HEK293 (cell line): Measurements from ENCODE around the gene NREP.

Source experiments
- AEBP2 ChIP-seq: fragments of 450-650 bp; formaldehyde crosslinking; IDR thresholded peaks from 2 replicates; pipeline ENCODE4 v1.5.1; 2016; ENCODE audit warnings: missing biosample characterization, missing genetic modification characterization, borderline replicate concordance
- BCL11B ChIP-seq: fragments of 450-650 bp; formaldehyde crosslinking; IDR thresholded peaks from 2 replicates; pipeline ENCODE4 v1.5.1; 2016; ENCODE audit warnings: low read depth, missing biosample characterization, missing genetic modification characterization
- EGR2 ChIP-seq: fragments of 450-650 bp; formaldehyde crosslinking; IDR thresholded peaks from 2 replicates; pipeline ENCODE4 v1.5.1; 2016; ENCODE audit warnings: low read depth, missing biosample characterization, missing genetic modification characterization
- MEIS1 ChIP-seq: sonication (generic); formaldehyde crosslinking; IDR thresholded peaks from 2 replicates; pipeline ENCODE4 v1.8.1; 2022; ENCODE audit warnings: missing genetic modification reagents, mild to moderate bottlenecking, borderline replicate concordance
- MZF1 ChIP-seq: fragments of 450-650 bp; formaldehyde crosslinking; IDR thresholded peaks from 2 replicates; pipeline ENCODE4 v1.5.1; 2017; ENCODE audit warnings: missing biosample characterization, missing genetic modification characterization, borderline replicate concordance
- SP7 ChIP-seq: fragments of 450-650 bp; formaldehyde crosslinking; IDR thresholded peaks from 2 replicates; pipeline ENCODE4 v1.5.1; 2016; ENCODE audit warnings: missing biosample characterization, missing genetic modification characterization
- TSHZ1 ChIP-seq: fragments of 450-650 bp; formaldehyde crosslinking; IDR thresholded peaks from 2 replicates; pipeline ENCODE4 v1.5.1; 2016; ENCODE audit warnings: missing biosample characterization, missing genetic modification characterization, borderline replicate concordance
- WT1 ChIP-seq: fragments of 450-650 bp; formaldehyde crosslinking; IDR thresholded peaks from 2 replicates; pipeline ENCODE4 v1.5.1; 2016; ENCODE audit warnings: missing biosample characterization, missing genetic modification characterization
- ZBTB48 ChIP-seq: fragments of 450-650 bp; formaldehyde crosslinking; IDR thresholded peaks from 2 replicates; pipeline ENCODE4 v1.5.1; 2016; ENCODE audit warnings: missing biosample characterization, missing genetic modification characterization
- ZBTB7A ChIP-seq: fragments of 450-650 bp; formaldehyde crosslinking; IDR thresholded peaks from 2 replicates; pipeline ENCODE4 v1.5.1; 2016; ENCODE audit warnings: low read depth, missing biosample characterization, missing genetic modification characterization
- ZFHX2 ChIP-seq: fragments of 450-650 bp; formaldehyde crosslinking; conservative IDR thresholded peaks from 2 replicates; pipeline ENCODE4 v1.5.1; 2016; ENCODE audit warnings: missing biosample characterization, missing genetic modification characterization
- ZFP41 ChIP-seq: fragments of 450-650 bp; formaldehyde crosslinking; IDR thresholded peaks from 2 replicates; pipeline ENCODE4 v1.5.1; 2016; ENCODE audit warnings: missing biosample characterization, missing genetic modification characterization, borderline replicate concordance
- ZNF114 ChIP-seq: fragments of 450-650 bp; formaldehyde crosslinking; IDR thresholded peaks from 2 replicates; pipeline ENCODE4 v1.5.0; 2017; ENCODE audit warnings: missing biosample characterization, missing genetic modification characterization
- ZNF155 ChIP-seq: fragments of 450-650 bp; formaldehyde crosslinking; IDR thresholded peaks from 2 replicates; pipeline ENCODE4 v1.5.1; 2016; ENCODE audit warnings: missing biosample characterization, missing genetic modification characterization
- ZNF174 ChIP-seq: fragments of 450-650 bp; formaldehyde crosslinking; IDR thresholded peaks from 2 replicates; pipeline ENCODE4 v1.5.0; 2017; ENCODE audit warnings: missing biosample characterization, mild to moderate bottlenecking, missing genetic modification characterization
- ZNF2 ChIP-seq: fragments of 450-650 bp; formaldehyde crosslinking; IDR thresholded peaks from 2 replicates; pipeline ENCODE4 v1.5.1; 2016; ENCODE audit warnings: missing biosample characterization, missing genetic modification characterization
- ZNF202 ChIP-seq: fragments of 450-650 bp; formaldehyde crosslinking; IDR thresholded peaks from 2 replicates; pipeline ENCODE4 v1.5.1; 2016; ENCODE audit warnings: missing biosample characterization, missing genetic modification characterization, borderline replicate concordance
- ZNF221 ChIP-seq: fragments of 450-650 bp; formaldehyde crosslinking; IDR thresholded peaks from 2 replicates; pipeline ENCODE4 v1.5.1; 2017; ENCODE audit warnings: missing biosample characterization, missing genetic modification characterization, borderline replicate concordance
- ZNF311 ChIP-seq: fragments of 450-650 bp; formaldehyde crosslinking; IDR thresholded peaks from 2 replicates; pipeline ENCODE4 v1.5.1; 2017; ENCODE audit warnings: missing biosample characterization, missing genetic modification characterization, borderline replicate concordance
- ZNF324 ChIP-seq: fragments of 450-650 bp; formaldehyde crosslinking; IDR thresholded peaks from 2 replicates; pipeline ENCODE4 v1.5.1; 2016; ENCODE audit warnings: missing biosample characterization, missing genetic modification characterization
- ZNF335 ChIP-seq: fragments of 450-650 bp; formaldehyde crosslinking; conservative IDR thresholded peaks from 2 replicates; pipeline ENCODE4 v1.5.1; 2016; ENCODE audit warnings: missing biosample characterization, missing genetic modification characterization
- ZNF354C ChIP-seq: fragments of 450-650 bp; formaldehyde crosslinking; IDR thresholded peaks from 2 replicates; pipeline ENCODE4 v1.5.1; 2016; ENCODE audit warnings: missing biosample characterization, missing genetic modification characterization, low read depth, borderline replicate concordance
- ZNF398 ChIP-seq: fragments of 450-650 bp; formaldehyde crosslinking; IDR thresholded peaks from 2 replicates; pipeline ENCODE4 v1.5.1; 2017; ENCODE audit warnings: missing biosample characterization, missing genetic modification characterization
- ZNF544 ChIP-seq: fragments of 450-650 bp; formaldehyde crosslinking; IDR thresholded peaks from 2 replicates; pipeline ENCODE4 v1.5.0; 2017; ENCODE audit warnings: missing biosample characterization, missing genetic modification characterization
- ZNF561 ChIP-seq: fragments of 450-650 bp; IDR thresholded peaks from 2 replicates; pipeline ENCODE4 v1.5.1; 2018; ENCODE audit warnings: missing biosample characterization, missing genetic modification characterization, borderline replicate concordance
- ZNF600 ChIP-seq: fragments of 450-650 bp; formaldehyde crosslinking; IDR thresholded peaks from 2 replicates; pipeline ENCODE4 v1.5.1; 2016; ENCODE audit warnings: missing biosample characterization, missing genetic modification characterization
- ZNF621 ChIP-seq: fragments of 450-650 bp; formaldehyde crosslinking; IDR thresholded peaks from 2 replicates; pipeline ENCODE4 v1.5.1; 2017; ENCODE audit warnings: missing biosample characterization, missing genetic modification characterization
- ZNF692 ChIP-seq: fragments of 450-650 bp; formaldehyde crosslinking; IDR thresholded peaks from 2 replicates; pipeline ENCODE4 v1.5.1; 2016; ENCODE audit warnings: missing biosample characterization, missing genetic modification characterization
- ZNF792 ChIP-seq: fragments of 450-650 bp; formaldehyde crosslinking; IDR thresholded peaks from 2 replicates; pipeline ENCODE4 v1.5.1; 2016; ENCODE audit warnings: missing biosample characterization, missing genetic modification characterization
- ZSCAN30 ChIP-seq: fragments of 450-650 bp; IDR thresholded peaks from 2 replicates; pipeline ENCODE4 v1.5.1; 2018; ENCODE audit warnings: missing biosample characterization, mild to moderate bottlenecking, missing genetic modification characterization, moderate library complexity
- TF ChIP-seq, protein P1 (sequence below): fragments of 450-650 bp; formaldehyde crosslinking; IDR thresholded peaks from 2 replicates; pipeline ENCODE4 v1.5.1; 2016; ENCODE audit warnings: missing biosample characterization, missing genetic modification characterization, low read depth

Gene NREP

DNA sequence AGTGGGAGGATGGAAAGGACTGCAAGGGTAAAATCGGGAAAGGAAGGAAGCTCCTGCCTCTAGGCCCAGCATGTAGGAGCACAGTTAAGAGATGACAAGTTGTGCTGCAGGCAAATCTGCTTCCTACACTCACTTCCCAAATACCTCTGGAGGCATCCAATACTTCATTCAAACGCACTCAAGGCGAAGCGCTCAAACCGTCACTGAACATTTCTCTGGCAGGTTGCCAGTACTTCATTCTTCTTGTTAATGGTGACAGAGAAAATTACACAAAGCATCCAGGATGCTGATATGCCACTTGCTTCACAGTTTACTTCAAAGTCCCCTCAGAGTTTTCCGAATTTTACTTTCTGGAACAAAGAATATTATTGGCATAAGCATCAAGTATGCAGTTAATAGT, 59.8 kb downstream of the NREP start (continued):
- TF ChIP-seq ZNF155 (tag by site-specific recombination) = no peak
- no peak for TF ChIP-seq ZNF561
- no peak for TF ChIP-seq ZNF2 (tag by site-specific recombination)
- TF ChIP-seq ZNF202 = no peak
- no peak for TF ChIP-seq ZSCAN30 (tag by site-specific recombination)
- no peak for TF ChIP-seq TSHZ1
- TF ChIP-seq WT1 (tag by site-specific recombination) = no peak
- TF ChIP-seq ZFP41 (tag by site-specific recombination) = no peak
- no peak for TF ChIP-seq ZNF221 (tag by site-specific recombination)
- no peak for TF ChIP-seq BCL11B (tag by site-specific recombination)
- TF ChIP-seq ZNF398 (tag by site-specific recombination) = no peak
- no peak for TF ChIP-seq ZFHX2 (tag by site-specific recombination)
- no peak for TF ChIP-seq ZNF621 (tag by site-specific recombination)
- TF ChIP-seq ZNF335 = no peak
- peak; percentile 55; the same call in 1 of the 2 replicates for TF ChIP-seq ZNF544 (tag by site-specific recombination)
- TF ChIP-seq EGR2 (tag by site-specific recombination) = no peak
- TF ChIP-seq ZNF354C = no peak
- no peak for TF ChIP-seq MEIS1 (CRISPR knock-in tag)
- TF ChIP-seq ZBTB7A (tag by site-specific recombination) = no peak
- TF ChIP-seq AEBP2 (tag by site-specific recombination) = no peak
- TF ChIP-seq MZF1 (tag by site-specific recombination) = no peak
- TF ChIP-seq SP7 (tag by site-specific recombination) = no peak
- TF ChIP-seq, protein P1, sequence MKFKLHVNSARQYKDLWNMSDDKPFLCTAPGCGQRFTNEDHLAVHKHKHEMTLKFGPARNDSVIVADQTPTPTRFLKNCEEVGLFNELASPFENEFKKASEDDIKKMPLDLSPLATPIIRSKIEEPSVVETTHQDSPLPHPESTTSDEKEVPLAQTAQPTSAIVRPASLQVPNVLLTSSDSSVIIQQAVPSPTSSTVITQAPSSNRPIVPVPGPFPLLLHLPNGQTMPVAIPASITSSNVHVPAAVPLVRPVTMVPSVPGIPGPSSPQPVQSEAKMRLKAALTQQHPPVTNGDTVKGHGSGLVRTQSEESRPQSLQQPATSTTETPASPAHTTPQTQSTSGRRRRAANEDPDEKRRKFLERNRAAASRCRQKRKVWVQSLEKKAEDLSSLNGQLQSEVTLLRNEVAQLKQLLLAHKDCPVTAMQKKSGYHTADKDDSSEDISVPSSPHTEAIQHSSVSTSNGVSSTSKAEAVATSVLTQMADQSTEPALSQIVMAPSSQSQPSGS = no peak
- no peak for TF ChIP-seq ZNF792 (tag by site-specific recombination)
- no peak for TF ChIP-seq ZBTB48 (tag by site-specific recombination)
- TF ChIP-seq ZNF174 (tag by site-specific recombination) = no peak
- no peak for TF ChIP-seq ZNF324
- no peak for TF ChIP-seq ZNF311 (tag by site-specific recombination)
- no peak for TF ChIP-seq ZNF600 (tag by site-specific recombination)
- TF ChIP-seq ZNF114 (tag by site-specific recombination) = no peak
- no peak for TF ChIP-seq ZNF692
